GM23338 (cell line): ENCODE measurements around the gene GJD2. TPM values are rescaled to one million over a fixed set of nuclear protein-coding genes. Genes with fewer than 3 reads are reported as not detected.
A peak's percentile ranks its signal among the peaks of the same experiment; 100 is the strongest.

Source experiments
- ATAC-seq: fragments of 200-7000 bp; cut with Tn5 transposase; 3 replicates; pipeline ENCODE4 v1.9.1; 2020
- DNase-seq: peaks from one replicate; pipeline ENCODE4 v3.0.0-alpha.2; 2015; ENCODE audit warnings: low spot score
- H2AFZ ChIP-seq: fragments of 200-600 bp; sonication (generic); 2 replicates; pipeline ENCODE4 v1.8.0; 2016; ENCODE audit warnings: antibody characterized with exemption, mild to moderate bottlenecking, moderate library complexity
- H3F3A ChIP-seq: fragments of 200-600 bp; sonication (generic); replicated peaks from 2 replicates; pipeline ENCODE4 v1.8.0; 2017; ENCODE audit warnings: antibody characterized with exemption, mixed run types, low read depth
- H3K27ac ChIP-seq: fragments of 200-600 bp; sonication (generic); 2 replicates; pipeline ENCODE4 v1.6.1; 2016; ENCODE audit warnings: low read depth
- H3K27me3 ChIP-seq: fragments of 200-600 bp; sonication (generic); 2 replicates; pipeline ENCODE4 v1.8.0; 2016; ENCODE audit warnings: mild to moderate bottlenecking, mixed run types, moderate library complexity; ENCODE audit not compliant: insufficient read depth
- H3K36me3 ChIP-seq: fragments of 200-600 bp; sonication (generic); 2 replicates; pipeline ENCODE4 v1.8.0; 2016; ENCODE audit warnings: mild to moderate bottlenecking; ENCODE audit not compliant: insufficient read depth
- H3K4me1 ChIP-seq: fragments of 200-600 bp; sonication (generic); 2 replicates; pipeline ENCODE4 v1.8.0; 2016; ENCODE audit warnings: mild to moderate bottlenecking, moderate library complexity; ENCODE audit not compliant: insufficient read depth
- H3K4me2 ChIP-seq: fragments of 200-600 bp; sonication (generic); 2 replicates; pipeline ENCODE4 v1.7.1; 2017; ENCODE audit warnings: mixed run types
- H3K4me3 ChIP-seq: fragments of 200-600 bp; sonication (generic); 2 replicates; pipeline ENCODE4 v1.6.1; 2016; ENCODE audit warnings: mixed run types
- H3K79me2 ChIP-seq: fragments of 200-600 bp; sonication (generic); replicated peaks from 2 replicates; pipeline ENCODE4 v1.8.0; 2017; ENCODE audit warnings: mild to moderate bottlenecking; ENCODE audit not compliant: insufficient read depth
- H3K9me2 ChIP-seq: fragments of 200-600 bp; sonication (generic); 2 replicates; pipeline ENCODE4 v1.8.0; 2017; ENCODE audit not compliant: insufficient read depth
- H4K20me1 ChIP-seq: fragments of 200-600 bp; sonication (generic); replicated peaks from 2 replicates; pipeline ENCODE4 v1.8.0; 2017; ENCODE audit warnings: mild to moderate bottlenecking; ENCODE audit not compliant: insufficient read depth
- H3K27ac Mint-ChIP-seq: 2 replicates; pipeline ENCODE4 v1.8.0; 2020; ENCODE audit warnings: inconsistent platforms, mild to moderate bottlenecking, moderate library complexity, mixed read lengths
- H3K27me3 Mint-ChIP-seq: 3 replicates; pipeline ENCODE4 v1.8.0; 2022; ENCODE audit warnings: low read depth, mild to moderate bottlenecking, moderate library complexity, mixed read lengths, inconsistent platforms; ENCODE audit not compliant: insufficient read depth, poor library complexity
- H3K36me3 Mint-ChIP-seq: 3 replicates; pipeline ENCODE4 v1.8.0; 2021; ENCODE audit warnings: low read depth, mild to moderate bottlenecking, inconsistent platforms, moderate library complexity, mixed read lengths
- H3K4me1 Mint-ChIP-seq: 3 replicates; pipeline ENCODE4 v1.8.0; 2020; ENCODE audit warnings: mild to moderate bottlenecking, inconsistent platforms, mixed read lengths
- H3K4me3 Mint-ChIP-seq: 3 replicates; pipeline ENCODE4 v1.8.0; 2021; ENCODE audit warnings: moderate library complexity, mild to moderate bottlenecking, inconsistent platforms, mixed read lengths
- H3K9me3 Mint-ChIP-seq: 3 replicates; pipeline ENCODE4 v1.8.0; 2020; ENCODE audit warnings: moderate library complexity, mild to moderate bottlenecking, inconsistent platforms, mixed read lengths
- CREB1 ChIP-seq: fragments of 250-450 bp; sonication (Bioruptor Pico); IDR thresholded peaks from 2 replicates; pipeline ENCODE4 v1.5.0; 2020; ENCODE audit warnings: low read depth, mild to moderate bottlenecking, moderate library complexity
- ETS1 ChIP-seq: IDR thresholded peaks from 2 replicates; pipeline ENCODE4 v1.6.1; 2016; ENCODE audit warnings: antibody characterized with exemption
- JUNB ChIP-seq: IDR thresholded peaks from one replicate; pipeline ENCODE4 v1.6.1; 2016; ENCODE audit warnings: antibody characterized with exemption; ENCODE audit not compliant: unreplicated experiment
- NANOG ChIP-seq: IDR thresholded peaks from 2 replicates; pipeline ENCODE4 v1.6.1; 2016; ENCODE audit warnings: antibody characterized with exemption, borderline replicate concordance
- POLR2AphosphoS5 ChIP-seq: IDR thresholded peaks from 2 replicates; pipeline ENCODE4 v1.6.1; 2016; ENCODE audit warnings: antibody characterized with exemption, low read depth
- STAT1 ChIP-seq: IDR thresholded peaks from one replicate; pipeline ENCODE4 v1.6.1; 2016; ENCODE audit warnings: antibody characterized with exemption; ENCODE audit not compliant: unreplicated experiment
- ZNF114 ChIP-seq: fragments of 250-450 bp; sonication (Bioruptor Pico); IDR thresholded peaks from 2 replicates; pipeline ENCODE4 v1.5.0; 2020; ENCODE audit warnings: mild to moderate bottlenecking, moderate library complexity
- ZNF331 ChIP-seq: fragments of 250-450 bp; sonication (Bioruptor Pico); IDR thresholded peaks from 2 replicates; pipeline ENCODE4 v1.5.0; 2020; ENCODE audit warnings: low read depth, mild to moderate bottlenecking, moderate library complexity
- ZNF462 ChIP-seq: fragments of 250-450 bp; sonication (Bioruptor Pico); IDR thresholded peaks from 2 replicates; pipeline ENCODE4 v1.5.0; 2020; ENCODE audit warnings: mild to moderate bottlenecking, moderate library complexity
- polyA plus RNA-seq: library from polyadenylated mRNA; unstranded; fragments of >200 nt; fragmentation: Nextera tagmentation; extraction: Ambion mirVana; gene quantifications from 2 replicates; pipeline ENCODE4 v1.2.1, GENCODE V29; 2016
- total RNA-seq: library from RNA; depleted of rRNA; stranded (reverse); fragments of >200 nt; shearing (Covaris generic); gene quantifications from 2 replicates; pipeline ENCODE4 v1.2.3, GENCODE V29; 2014
- TF ChIP-seq, protein P1 (sequence below), 2 experiments: fragments of 200-600 bp in 1 of 2; sonication (generic) in 1 of 2; conservative IDR thresholded peaks; 2 replicates each; pipeline versions ENCODE4 v1.5.1 to v1.6.1; 2016 to 2017; ENCODE audit warnings: antibody characterized with exemption in 2 of 2, low read depth in 2 of 2, mild to moderate bottlenecking in 2 of 2, moderate library complexity in 1 of 2

The GJD2 gene
- total and polyA plus RNA-seq, 2 experiments from 2014 or later = 0.29 to 0.63 TPM

- Histone ChIP-seq H3F3A (no peaks in the 10 kb centered on the region), H3K27ac (no peak overlapping the region), H2AFZ (no peak overlapping the region), H3K4me2 (no peak overlapping the region), H3K9me2 (peaks cover 11% of the 10 kb centered on the region; the same call in 1 of the 2 replicates), H4K20me1 (no peaks in the 10 kb centered on the region), H3K36me3 (no peaks in the 10 kb centered on the region), H3K4me1 (peaks cover 29% of the 10 kb centered on the region), H3K4me3 (no peak overlapping the region), H3K79me2 (no peaks in the 10 kb centered on the region), H3K27me3 (no peaks in the 10 kb centered on the region)
- no peak overlapping the region for H3K27ac Mint-ChIP-seq
- peaks cover 12% of the 10 kb centered on the region for H3K9me3 Mint-ChIP-seq
- no peak overlapping the region for H3K4me3 Mint-ChIP-seq
- no peaks in the 10 kb centered on the region for H3K27me3 Mint-ChIP-seq
- ATAC-seq = no peak
- no peak for TF ChIP-seq CREB1 (CRISPR knock-in tag)
- TF ChIP-seq ZNF114 (CRISPR knock-in tag) = no peak
- TF ChIP-seq STAT1 = no peak
- no peak for TF ChIP-seq JUNB
- TF ChIP-seq, protein P1, sequence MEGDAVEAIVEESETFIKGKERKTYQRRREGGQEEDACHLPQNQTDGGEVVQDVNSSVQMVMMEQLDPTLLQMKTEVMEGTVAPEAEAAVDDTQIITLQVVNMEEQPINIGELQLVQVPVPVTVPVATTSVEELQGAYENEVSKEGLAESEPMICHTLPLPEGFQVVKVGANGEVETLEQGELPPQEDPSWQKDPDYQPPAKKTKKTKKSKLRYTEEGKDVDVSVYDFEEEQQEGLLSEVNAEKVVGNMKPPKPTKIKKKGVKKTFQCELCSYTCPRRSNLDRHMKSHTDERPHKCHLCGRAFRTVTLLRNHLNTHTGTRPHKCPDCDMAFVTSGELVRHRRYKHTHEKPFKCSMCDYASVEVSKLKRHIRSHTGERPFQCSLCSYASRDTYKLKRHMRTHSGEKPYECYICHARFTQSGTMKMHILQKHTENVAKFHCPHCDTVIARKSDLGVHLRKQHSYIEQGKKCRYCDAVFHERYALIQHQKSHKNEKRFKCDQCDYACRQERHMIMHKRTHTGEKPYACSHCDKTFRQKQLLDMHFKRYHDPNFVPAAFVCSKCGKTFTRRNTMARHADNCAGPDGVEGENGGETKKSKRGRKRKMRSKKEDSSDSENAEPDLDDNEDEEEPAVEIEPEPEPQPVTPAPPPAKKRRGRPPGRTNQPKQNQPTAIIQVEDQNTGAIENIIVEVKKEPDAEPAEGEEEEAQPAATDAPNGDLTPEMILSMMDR (conservative IDR thresholded peaks at IDR 0.05; ENCODE audit: low read depth in 2 of 2) = no peak
- peaks cover 35% of the 10 kb centered on the region for H3K4me1 Mint-ChIP-seq
- H3K36me3 Mint-ChIP-seq = peaks cover 7% of the 10 kb centered on the region; the same call in 1 of the 3 replicates
- DNase-seq = no peak
Measured at GRCh38 chr15:34729886-34730285, 24.9 kb downstream of the GJD2 start.

DNA sequence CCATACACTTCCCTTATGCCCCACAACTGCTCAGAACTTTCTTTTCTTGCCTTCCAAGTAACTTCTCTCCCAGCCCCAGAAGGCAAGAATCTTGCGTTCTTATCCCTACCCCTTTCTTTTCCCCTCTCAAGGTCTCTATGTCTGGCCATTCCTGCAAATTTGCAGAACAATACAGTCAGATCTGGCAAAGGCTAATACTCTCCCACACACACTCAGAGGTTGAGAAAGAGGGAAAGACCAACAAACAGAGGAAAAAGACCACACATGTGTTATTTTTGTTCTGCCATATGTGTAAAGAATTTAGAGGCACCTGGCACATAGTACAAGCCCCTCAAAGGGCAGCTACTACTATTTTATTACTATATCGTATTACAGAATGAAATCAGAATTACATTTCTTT is 25.7 kb downstream of the GJD2 start:
- Histone ChIP-seq H3F3A (no peaks in the 10 kb centered on the region), H3K27me3 (no peaks in the 10 kb centered on the region), H3K4me3 (no peak overlapping the region), H3K9me2 (peaks cover 11% of the 10 kb centered on the region; the same call in 1 of the 2 replicates), H3K4me1 (peaks cover 35% of the 10 kb centered on the region), H4K20me1 (no peaks in the 10 kb centered on the region), H3K4me2 (peak overlapping the region; percentile 5; the same call in 1 of the 2 replicates), H2AFZ (no peak overlapping the region), H3K36me3 (no peaks in the 10 kb centered on the region), H3K79me2 (no peaks in the 10 kb centered on the region), H3K27ac (no peak overlapping the region)
- no peak overlapping the region for H3K4me3 Mint-ChIP-seq
- H3K36me3 Mint-ChIP-seq = peaks cover 7% of the 10 kb centered on the region; the same call in 1 of the 3 replicates
- peaks cover 12% of the 10 kb centered on the region for H3K9me3 Mint-ChIP-seq
- H3K27ac Mint-ChIP-seq = no peak overlapping the region
- peaks cover 35% of the 10 kb centered on the region for H3K4me1 Mint-ChIP-seq
- ATAC-seq (peak; percentile 81), DNase-seq (peak; percentile 48)
- no peaks in the 10 kb centered on the region for H3K27me3 Mint-ChIP-seq
- TF ChIP-seq NANOG (no peak), POLR2AphosphoS5 (no peak), ETS1 (no peak), ZNF331 (CRISPR knock-in tag) (no peak), ZNF462 (CRISPR knock-in tag) (no peak)
- TF ChIP-seq, protein P1 (conservative IDR thresholded peaks at IDR 0.05; ENCODE audit: low read depth in 2 of 2) = no peak
